H1 (cell line): ENCODE data around the gene DDX49. TPM values are rescaled to one million over a fixed set of nuclear protein-coding genes. Genes with fewer than 3 reads are reported as not detected.

Experiments
- CTCF ChIA-PET: fragments of 300-600 bp; sonication (Branson Sonifier 250); formaldehyde crosslinking; loops from one replicate; lab custom pipeline; 2021; ENCODE audit not compliant: partially characterized antibody; lab: Charles Lee
- POLR2A ChIA-PET: fragments of 300-600 bp; sonication (Branson Sonifier 250); formaldehyde crosslinking; loops from one replicate; lab custom pipeline; 2021; ENCODE audit warnings: inconsistent platforms; ENCODE audit not compliant: partially characterized antibody; lab: Charles Lee
- DNase-seq, 2 experiments: peaks; one replicate each; pipeline versions ENCODE4 v3.0.0 to v3.0.0-alpha.2; 2010 to 2022; ENCODE audit warnings: low spot score in 2 of 2, low read depth in 1 of 2, mixed read lengths in 1 of 2
- FAIRE-seq: peaks from 2 replicates; lab custom pipeline; 2011; peaks lifted over from hg19 to GRCh38; lab: Jason Lieb, UNC
- H2AFZ ChIP-seq: 2 replicates; pipeline ENCODE4 v1.8.1; 2012; ENCODE audit warnings: low read length, inconsistent platforms
- H2AK5ac ChIP-seq: 2 replicates; pipeline ENCODE4 v1.6.1; 2013; ENCODE audit warnings: low read depth, low read length
- H2BK120ac ChIP-seq: replicated peaks from 2 replicates; pipeline ENCODE3; 2013; ENCODE audit warnings: low read depth, low read length, inconsistent platforms
- H2BK12ac ChIP-seq: 2 replicates; pipeline ENCODE4 v1.6.1; 2013; ENCODE audit warnings: low read depth, low read length
- H2BK15ac ChIP-seq: 2 replicates; pipeline ENCODE4 v1.6.1; 2013; ENCODE audit warnings: low read length
- H2BK20ac ChIP-seq: 2 replicates; pipeline ENCODE4 v1.6.1; 2013; ENCODE audit warnings: low read length
- H2BK5ac ChIP-seq: 2 replicates; pipeline ENCODE4 v1.6.1; 2013; ENCODE audit warnings: low read depth, low read length
- H3K14ac ChIP-seq: 2 replicates; pipeline ENCODE4 v1.6.1; 2013; ENCODE audit warnings: inconsistent platforms; ENCODE audit not compliant: insufficient read length
- H3K18ac ChIP-seq: 2 replicates; pipeline ENCODE4 v1.6.1; 2013; ENCODE audit warnings: low read length; ENCODE audit errors: extremely low read depth
- H3K23ac ChIP-seq: 2 replicates; pipeline ENCODE4 v1.6.1; 2013; ENCODE audit warnings: inconsistent platforms; ENCODE audit not compliant: insufficient read length
- H3K23me2 ChIP-seq: 2 replicates; pipeline ENCODE4 v1.6.1; 2013; ENCODE audit warnings: low read depth, low read length
- H3K27ac ChIP-seq: 2 replicates; pipeline ENCODE4 v1.6.1; 2011; ENCODE audit warnings: low read depth, low read length, inconsistent platforms
- H3K27me3 ChIP-seq, 4 experiments: replicated peaks in 1 of 4; 1 replicate in 1 of 4; 2 replicates in 3 of 4; pipeline versions ENCODE4 v1.6.1 to v1.8.1; 2011 to 2013; ENCODE audit warnings: low read length in 3 of 4, mild to moderate bottlenecking in 3 of 4, inconsistent platforms in 2 of 4, mixed read lengths in 2 of 4, moderate library complexity in 1 of 4; ENCODE audit not compliant: control insufficient read depth in 3 of 4, insufficient read depth in 3 of 4; ENCODE audit errors: extremely low read depth in 1 of 4
- H3K36me3 ChIP-seq, 4 experiments: 2 replicates each; pipeline versions ENCODE4 v1.6.1 to v1.8.1; 2011 to 2013; ENCODE audit warnings: mild to moderate bottlenecking in 4 of 4, low read length in 3 of 4, moderate library complexity in 2 of 4, control low read depth in 1 of 4, inconsistent platforms in 1 of 4; ENCODE audit not compliant: insufficient read depth in 4 of 4, control insufficient read depth in 2 of 4
- H3K4ac ChIP-seq: replicated peaks from 2 replicates; pipeline ENCODE3; 2013; ENCODE audit warnings: low read length, low read depth, mixed read lengths, inconsistent platforms; ENCODE audit not compliant: insufficient read length
- H3K4me1 ChIP-seq, 4 experiments: replicated peaks in 1 of 4; 1 replicate in 1 of 4; 2 replicates in 3 of 4; pipeline versions ENCODE4 v1.6.1 to v1.8.1; 2011 to 2013; ENCODE audit warnings: low read length in 3 of 4, inconsistent platforms in 2 of 4, mixed read lengths in 1 of 4; ENCODE audit not compliant: insufficient read depth in 4 of 4, control insufficient read depth in 3 of 4
- H3K4me2 ChIP-seq, 2 experiments: 2 replicates each; pipeline versions ENCODE4 v1.6.1 to v1.8.1; 2011 to 2013; ENCODE audit warnings: low read depth in 2 of 2, low read length in 2 of 2, control low read depth in 1 of 2, inconsistent platforms in 1 of 2, mild to moderate bottlenecking in 1 of 2; ENCODE audit not compliant: insufficient read depth in 1 of 2
- H3K4me3 ChIP-seq, 4 experiments: fragments of 200-600, 300-600 bp in 1 of 4; sonication (generic), shearing (Covaris generic), sonication (Bioruptor Twin) in 1 of 4; 2 replicates each; pipeline versions ENCODE4 v1.5.1 to v1.8.1; 2011 to 2016; ENCODE audit warnings: low read length in 4 of 4, low read depth in 3 of 4, control low read depth in 2 of 4, inconsistent platforms in 2 of 4, mild to moderate bottlenecking in 2 of 4, mixed read lengths in 1 of 4, moderate library complexity in 1 of 4; ENCODE audit not compliant: insufficient read depth in 2 of 4; ENCODE audit errors: extremely low read depth in 1 of 4
- H3K56ac ChIP-seq: replicated peaks from 2 replicates; pipeline ENCODE3; 2013; ENCODE audit warnings: low read depth, mild to moderate bottlenecking, mixed read lengths, low read length, inconsistent platforms; ENCODE audit not compliant: insufficient read length
- H3K79me1 ChIP-seq: 2 replicates; pipeline ENCODE4 v1.6.1; 2013; ENCODE audit warnings: low read depth, low read length, control low read depth
- H3K79me2 ChIP-seq, 2 experiments: 2 replicates each; pipeline versions ENCODE4 v1.6.1 to v1.8.1; 2012 to 2013; ENCODE audit warnings: low read length in 2 of 2, mild to moderate bottlenecking in 2 of 2, inconsistent platforms in 1 of 2; ENCODE audit not compliant: insufficient read depth in 2 of 2, control insufficient read depth in 1 of 2
- H3K9ac ChIP-seq, 4 experiments: replicated peaks in 1 of 4; 1 replicate in 1 of 4; 2 replicates in 3 of 4; pipeline versions ENCODE4 v1.6.1 to v1.8.1; 2011 to 2013; ENCODE audit warnings: low read depth in 3 of 4, low read length in 3 of 4, control low read depth in 2 of 4, mild to moderate bottlenecking in 2 of 4, moderate library complexity in 2 of 4, inconsistent platforms in 1 of 4; ENCODE audit errors: extremely low read depth in 1 of 4
- H3K9me3 ChIP-seq, 2 experiments: 2 replicates each; pipeline versions ENCODE4 v1.6.1 to v1.8.1; 2012 to 2013; ENCODE audit warnings: mild to moderate bottlenecking in 2 of 2, moderate library complexity in 2 of 2, control low read depth in 1 of 2, inconsistent platforms in 1 of 2, low read depth in 1 of 2, low read length in 1 of 2, mixed read lengths in 1 of 2; ENCODE audit not compliant: insufficient read depth in 2 of 2
- H4K20me1 ChIP-seq, 2 experiments: replicated peaks in 1 of 2; 2 replicates each; pipeline versions ENCODE3 to v1.8.1; 2011 to 2013; ENCODE audit warnings: inconsistent platforms in 2 of 2, low read length in 2 of 2, mild to moderate bottlenecking in 1 of 2; ENCODE audit not compliant: insufficient read depth in 2 of 2, control insufficient read depth in 1 of 2
- H4K5ac ChIP-seq: 2 replicates; pipeline ENCODE4 v1.6.1; 2013; ENCODE audit warnings: low read length, low read depth, mixed read lengths, inconsistent platforms; ENCODE audit not compliant: insufficient read length
- H4K8ac ChIP-seq: 2 replicates; pipeline ENCODE4 v1.8.0; 2013; ENCODE audit warnings: mild to moderate bottlenecking, moderate library complexity, low read length, inconsistent platforms; ENCODE audit not compliant: insufficient read depth; ENCODE audit errors: extremely low read depth
- H4K91ac ChIP-seq: replicated peaks from 2 replicates; pipeline ENCODE3; 2013; ENCODE audit warnings: low read length, mixed read lengths, inconsistent platforms; ENCODE audit not compliant: insufficient read length
- CEBPB ChIP-seq: IDR thresholded peaks from 2 replicates; pipeline ENCODE4 v1.6.1; 2012; ENCODE audit warnings: low read depth, low read length
- RXRA ChIP-seq: IDR thresholded peaks from 2 replicates; pipeline ENCODE4 v1.6.1; 2011; ENCODE audit warnings: low read depth, mild to moderate bottlenecking, low read length, moderate library complexity; ENCODE audit not compliant: insufficient read depth
- WGBS, 2 experiments: shearing (Covaris generic) in 1 of 2; methylation state at CpG; one replicate each; pipeline versions ENCODE4 v1.1.6 to v1.1.7; 2013 to 2015; ENCODE audit warnings: low lambda C conversion rate in 2 of 2, mixed read lengths in 2 of 2, inconsistent platforms in 1 of 2, low coverage in 1 of 2, missing lambda C conversion rate in 1 of 2; ENCODE audit not compliant: insufficient replicate concordance in 2 of 2, insufficient coverage in 1 of 2, insufficient read length in 1 of 2; ENCODE audit errors: extremely low coverage in 1 of 2, missing lambda C conversion rate in 1 of 2; 5-methylcytosine and 5-hydroxymethylcytosine counted together
- polyA plus RNA-seq, 7 experiments: library from polyadenylated mRNA; depleted of rRNA in 3 of 7; stranded (reverse) in 5 of 7; unstranded in 2 of 7; fragments of >200 nt in 5 of 7; fragments of 200-250 nt in 2 of 7; gene quantifications; 1 replicate in 5 of 7; 2 replicates in 1 of 7; 4 replicates in 1 of 7; pipeline versions ENCODE4 v1.2.1 to v1.2.3, GENCODE V29; 2011 to 2013; ENCODE audit warnings: missing spikeins in 2 of 7, mixed read lengths in 2 of 7
- total RNA-seq: library from RNA; stranded (reverse); fragmentation: NEBNext Ultra II Directional; extraction: Animal tissue kit (Norgen Biotek cat#: 25700); gene quantifications from 2 replicates; pipeline ENCODE4 v1.2.1, GENCODE V29; 2021

Gene DDX49
- total and polyA plus RNA-seq, 2 of the 8 experiments (the other 6 are each of a cell fraction or from before 2014, with no cell fraction given), result 41.3 to 46.5 TPM

DNA sequence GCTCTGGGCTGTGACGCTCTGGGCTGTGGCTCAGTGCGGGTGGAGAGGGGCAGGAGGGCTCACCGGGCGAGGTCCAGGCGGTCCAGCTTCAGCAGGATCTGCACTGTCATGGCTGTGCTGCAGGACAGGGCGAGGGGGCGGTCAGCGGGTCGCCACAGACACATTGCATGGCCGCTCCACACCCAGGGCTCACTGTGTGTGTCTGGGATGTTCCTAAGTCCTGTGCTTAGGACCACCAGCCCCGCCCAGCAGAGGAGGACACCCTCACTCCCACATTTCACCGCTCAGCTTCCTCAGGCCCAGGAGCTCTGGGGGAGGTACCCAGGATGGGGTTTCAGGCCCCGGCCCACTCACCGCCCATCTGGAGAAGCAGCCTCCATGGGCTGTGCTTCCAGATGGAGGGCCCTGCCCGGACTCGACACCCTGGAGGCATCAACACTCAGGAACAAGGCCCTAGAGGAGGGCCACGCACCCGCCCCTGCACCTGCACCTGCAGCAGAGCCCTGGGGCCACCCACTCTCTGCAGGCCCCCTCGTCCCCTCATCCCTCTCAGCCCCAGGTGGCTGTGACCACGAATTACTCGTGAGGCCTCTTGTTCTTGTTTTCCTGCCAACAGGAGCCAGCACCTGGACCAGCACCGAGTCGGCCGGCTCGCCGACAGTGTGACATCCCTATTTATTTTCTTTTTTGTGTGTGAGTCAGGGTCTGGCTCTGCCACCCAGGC, 13.8 kb upstream of the DDX49 start:
- no peak overlapping the region for H3K4ac ChIP-seq
- H3K9ac ChIP-seq, result no peak overlapping the region
- no peak overlapping the region for H2BK20ac ChIP-seq
- H3K79me2 ChIP-seq, result no peaks in the 10 kb centered on the region
- no peaks in the 10 kb centered on the region for H3K4me1 ChIP-seq
- no peak overlapping the region for H3K4me3 ChIP-seq
- no peak overlapping the region for H4K91ac ChIP-seq
- no peak overlapping the region for H2BK15ac ChIP-seq
- H2AK5ac ChIP-seq, result no peak overlapping the region
- WGBS, 2 experiments, result 95% methylated on average over 24 of the region's 26 CpGs; no CpG with 5 or more reads in 1 of the 2 experiments
- H3K4me2 ChIP-seq, result no peak overlapping the region
- H3K27me3 ChIP-seq, result no peaks in the 10 kb centered on the region
- H4K20me1 ChIP-seq, result peaks cover 0 to 12% of the 10 kb centered on the region in 2 experiments
- no peak overlapping the region for H3K14ac ChIP-seq
- no peak overlapping the region for H2BK120ac ChIP-seq
- no peak overlapping the region for H3K27ac ChIP-seq
- H4K8ac ChIP-seq, result peak overlapping the region; percentile 25; the same call in 1 of the 2 replicates
- ChIA-PET CTCF (interaction anchor here (1.9 to 7.8 kb wide), 3 partner anchors 10 to 13 kb away, joined by 5 to 34 read pairs (median 13); partner anchors contain the start of genes COPE and DDX49), POLR2A (interaction anchor here (1.2 to 4.5 kb wide), 4 partner anchors 8 to 13 kb away, joined by 3 to 21 read pairs (median 6); partner anchors contain the start of genes COPE and DDX49)
- no peak overlapping the region for H3K23ac ChIP-seq
- no peak overlapping the region for H3K18ac ChIP-seq
- TF ChIP-seq RXRA (no peak), CEBPB (no peak)
- H3K79me1 ChIP-seq, result no peaks in the 10 kb centered on the region
- H2BK5ac ChIP-seq, result no peak overlapping the region
- no peaks in the 10 kb centered on the region for H3K23me2 ChIP-seq
- H4K5ac ChIP-seq, result no peak overlapping the region
- H2BK12ac ChIP-seq, result no peak overlapping the region
- no peak overlapping the region for H3K56ac ChIP-seq
- peaks cover 0 to 28% (median 5%) of the 10 kb centered on the region in 4 experiments; a peak in 5 of 8 replicates for H3K36me3 ChIP-seq
- no peak for FAIRE-seq
- no peak overlapping the region for H2AFZ ChIP-seq
- no peak for DNase-seq
- no peaks in the 10 kb centered on the region for H3K9me3 ChIP-seq
